Smooth muscle cell (in vitro differentiated cells): ENCODE measurements around the gene POLR2J. TPM values are rescaled to one million over a fixed set of nuclear protein-coding genes. Genes with fewer than 3 reads are reported as not detected.

Experiments
- DNase-seq: peaks from one replicate; lab custom pipeline; 2025; ENCODE audit not compliant: unreplicated experiment; lab: John Stamatoyannopoulos, UW
- H2AFZ ChIP-seq: fragments of 200-600 bp; sonication (generic); 2 replicates; pipeline ENCODE4 v1.6.0; 2016; ENCODE audit warnings: antibody characterized with exemption, low read depth, mild to moderate bottlenecking
- H3F3A ChIP-seq: fragments of 200-600 bp; sonication (generic); 2 replicates; pipeline ENCODE4 v1.6.0; 2017; ENCODE audit warnings: antibody characterized with exemption, low read depth
- H3K27ac ChIP-seq: fragments of 200-600 bp; sonication (generic); 2 replicates; pipeline ENCODE4 v1.5.1; 2016; ENCODE audit warnings: low read depth, mild to moderate bottlenecking
- H3K27me3 ChIP-seq: fragments of 200-600 bp; sonication (generic); 2 replicates; pipeline ENCODE4 v1.6.1; 2016; ENCODE audit warnings: low read depth, mild to moderate bottlenecking
- H3K36me3 ChIP-seq: fragments of 200-600 bp; sonication (generic); 2 replicates; pipeline ENCODE4 v1.5.1; 2016; ENCODE audit warnings: low read depth
- H3K4me1 ChIP-seq: fragments of 200-600 bp; sonication (generic); 2 replicates; pipeline ENCODE4 v1.5.1; 2016; ENCODE audit warnings: low read depth
- H3K4me2 ChIP-seq: fragments of 200-600 bp; sonication (generic); 2 replicates; pipeline ENCODE4 v1.6.0; 2016; ENCODE audit warnings: mild to moderate bottlenecking
- H3K4me3 ChIP-seq: fragments of 200-600 bp; sonication (generic); 2 replicates; pipeline ENCODE4 v1.5.1; 2016; ENCODE audit warnings: mild to moderate bottlenecking
- H3K79me2 ChIP-seq: fragments of 200-600 bp; sonication (generic); 2 replicates; pipeline ENCODE4 v1.6.0; 2016; ENCODE audit warnings: low read depth, mild to moderate bottlenecking
- H3K9ac ChIP-seq: fragments of 200-600 bp; sonication (generic); 2 replicates; pipeline ENCODE4 v1.6.0; 2016; ENCODE audit warnings: low read depth
- H3K9me3 ChIP-seq: fragments of 200-600 bp; sonication (generic); replicated peaks from 2 replicates; pipeline ENCODE4 v1.5.1; 2016; ENCODE audit warnings: low read depth
- H4K20me1 ChIP-seq: fragments of 200-600 bp; sonication (generic); 2 replicates; pipeline ENCODE4 v1.6.0; 2016; ENCODE audit warnings: low read depth
- WGBS: methylation state at CpG from one replicate; pipeline ENCODE4 v1.1.7; 2016; ENCODE audit warnings: low lambda C conversion rate; 5-methylcytosine and 5-hydroxymethylcytosine counted together
- polyA plus RNA-seq: library from polyadenylated mRNA; unstranded; fragments of >200 nt; fragmentation: Nextera tagmentation; extraction: Ambion mirVana; gene quantifications from 2 replicates; pipeline ENCODE4 v1.2.1, GENCODE V29; 2016
- total RNA-seq: library from RNA; depleted of rRNA; stranded (reverse); fragments of >200 nt; gene quantifications from 2 replicates; pipeline ENCODE4 v1.2.3, GENCODE V29; 2014
- TF ChIP-seq, protein P1 (sequence below): fragments of 200-600 bp; sonication (generic); IDR thresholded peaks from 2 replicates; pipeline ENCODE4 v1.5.1; 2017; ENCODE audit warnings: borderline replicate concordance, mild to moderate bottlenecking, antibody characterized with exemption; ENCODE audit not compliant: insufficient read depth, poor library complexity, severe bottlenecking

POLR2J gene
- total and polyA plus RNA-seq, 2 experiments from 2014 or later, result 13.1 to 92.2 TPM

DNA sequence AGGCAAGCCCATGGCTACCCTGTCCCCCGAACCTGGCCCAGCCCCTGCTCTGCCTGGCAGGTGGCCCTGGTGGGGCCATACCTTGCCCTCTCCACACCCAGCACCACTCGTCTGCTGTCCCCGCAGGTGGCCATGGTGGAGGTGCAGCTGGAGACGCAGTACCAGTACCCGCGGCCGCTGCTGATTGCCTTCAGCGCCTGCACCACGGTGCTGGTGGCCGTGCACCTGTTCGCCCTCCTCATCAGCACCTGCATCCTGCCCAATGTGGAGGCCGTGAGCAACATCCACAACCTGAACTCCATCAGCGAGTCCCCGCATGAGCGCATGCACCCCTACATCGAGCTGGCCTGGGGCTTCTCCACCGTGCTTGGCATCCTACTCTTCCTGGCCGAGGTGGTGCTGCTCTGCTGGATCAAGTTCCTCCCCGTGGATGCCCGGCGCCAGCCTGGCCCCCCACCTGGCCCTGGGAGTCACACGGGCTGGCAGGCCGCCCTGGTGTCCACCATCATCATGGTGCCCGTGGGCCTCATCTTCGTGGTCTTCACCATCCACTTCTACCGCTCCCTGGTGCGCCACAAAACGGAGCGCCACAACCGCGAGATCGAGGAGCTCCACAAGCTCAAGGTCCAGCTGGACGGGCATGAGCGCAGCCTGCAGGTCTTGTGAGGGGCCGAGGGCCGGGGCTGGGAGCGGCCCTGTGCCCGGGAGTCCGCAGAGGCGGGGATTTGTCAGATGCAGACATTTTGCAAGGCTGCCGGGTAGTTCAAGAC lies 32.1 kb downstream of the POLR2J start:
- H4K20me1 ChIP-seq, result peaks cover 11% of the 10 kb centered on the region
- no peak overlapping the region for H3K27ac ChIP-seq
- H2AFZ ChIP-seq, result no peak overlapping the region
- H3K9me3 ChIP-seq, result no peaks in the 10 kb centered on the region
- no peak overlapping the region for H3K9ac ChIP-seq
- H3K79me2 ChIP-seq, result no peaks in the 10 kb centered on the region
- H3K27me3 ChIP-seq, result no peaks in the 10 kb centered on the region
- WGBS, result 98% methylated on average over 41 of the region's 41 CpGs
- TF ChIP-seq, protein P1, sequence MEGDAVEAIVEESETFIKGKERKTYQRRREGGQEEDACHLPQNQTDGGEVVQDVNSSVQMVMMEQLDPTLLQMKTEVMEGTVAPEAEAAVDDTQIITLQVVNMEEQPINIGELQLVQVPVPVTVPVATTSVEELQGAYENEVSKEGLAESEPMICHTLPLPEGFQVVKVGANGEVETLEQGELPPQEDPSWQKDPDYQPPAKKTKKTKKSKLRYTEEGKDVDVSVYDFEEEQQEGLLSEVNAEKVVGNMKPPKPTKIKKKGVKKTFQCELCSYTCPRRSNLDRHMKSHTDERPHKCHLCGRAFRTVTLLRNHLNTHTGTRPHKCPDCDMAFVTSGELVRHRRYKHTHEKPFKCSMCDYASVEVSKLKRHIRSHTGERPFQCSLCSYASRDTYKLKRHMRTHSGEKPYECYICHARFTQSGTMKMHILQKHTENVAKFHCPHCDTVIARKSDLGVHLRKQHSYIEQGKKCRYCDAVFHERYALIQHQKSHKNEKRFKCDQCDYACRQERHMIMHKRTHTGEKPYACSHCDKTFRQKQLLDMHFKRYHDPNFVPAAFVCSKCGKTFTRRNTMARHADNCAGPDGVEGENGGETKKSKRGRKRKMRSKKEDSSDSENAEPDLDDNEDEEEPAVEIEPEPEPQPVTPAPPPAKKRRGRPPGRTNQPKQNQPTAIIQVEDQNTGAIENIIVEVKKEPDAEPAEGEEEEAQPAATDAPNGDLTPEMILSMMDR, result no peak
- no peak for DNase-seq
- no peaks in the 10 kb centered on the region for H3K4me1 ChIP-seq
- no peaks in the 10 kb centered on the region for H3F3A ChIP-seq
- H3K36me3 ChIP-seq, result no peaks in the 10 kb centered on the region
- no peak overlapping the region for H3K4me2 ChIP-seq
- H3K4me3 ChIP-seq, result no peak overlapping the region

DNA sequence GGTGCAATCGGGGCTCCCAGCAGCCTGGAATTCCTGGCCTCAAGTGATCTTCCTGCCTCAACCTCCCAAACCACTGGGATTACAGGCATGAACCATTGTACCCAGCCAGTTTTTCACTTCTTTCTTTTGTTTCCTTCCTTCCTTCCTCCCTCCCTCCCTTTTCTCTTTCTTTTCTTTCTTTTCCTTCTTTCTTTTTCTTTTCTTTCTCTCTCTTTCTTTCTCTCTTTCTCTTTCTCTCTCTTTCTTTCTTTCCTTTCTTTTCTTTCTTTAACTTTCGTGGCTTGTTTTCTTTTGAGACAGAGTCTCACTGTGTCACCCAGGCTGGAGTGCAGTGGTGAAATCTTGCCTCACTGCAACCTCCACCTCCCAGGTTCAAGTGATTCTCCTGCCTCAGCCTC lies 33.0 kb downstream of the POLR2J start:
- H3K4me3 ChIP-seq, result no peak overlapping the region
- H4K20me1 ChIP-seq, result peaks cover 11% of the 10 kb centered on the region
- H3K9me3 ChIP-seq, result no peaks in the 10 kb centered on the region
- no peak overlapping the region for H2AFZ ChIP-seq
- H3K27ac ChIP-seq, result no peak overlapping the region
- no peak for DNase-seq
- H3K79me2 ChIP-seq, result no peaks in the 10 kb centered on the region
- no peak overlapping the region for H3K9ac ChIP-seq
- TF ChIP-seq, protein P1, result no peak
- H3F3A ChIP-seq, result no peaks in the 10 kb centered on the region
- no peaks in the 10 kb centered on the region for H3K4me1 ChIP-seq
- H3K36me3 ChIP-seq, result no peaks in the 10 kb centered on the region
- WGBS, result 98% methylated on average over 2 of the region's 2 CpGs
- H3K4me2 ChIP-seq, result no peak overlapping the region
- no peaks in the 10 kb centered on the region for H3K27me3 ChIP-seq

DNA sequence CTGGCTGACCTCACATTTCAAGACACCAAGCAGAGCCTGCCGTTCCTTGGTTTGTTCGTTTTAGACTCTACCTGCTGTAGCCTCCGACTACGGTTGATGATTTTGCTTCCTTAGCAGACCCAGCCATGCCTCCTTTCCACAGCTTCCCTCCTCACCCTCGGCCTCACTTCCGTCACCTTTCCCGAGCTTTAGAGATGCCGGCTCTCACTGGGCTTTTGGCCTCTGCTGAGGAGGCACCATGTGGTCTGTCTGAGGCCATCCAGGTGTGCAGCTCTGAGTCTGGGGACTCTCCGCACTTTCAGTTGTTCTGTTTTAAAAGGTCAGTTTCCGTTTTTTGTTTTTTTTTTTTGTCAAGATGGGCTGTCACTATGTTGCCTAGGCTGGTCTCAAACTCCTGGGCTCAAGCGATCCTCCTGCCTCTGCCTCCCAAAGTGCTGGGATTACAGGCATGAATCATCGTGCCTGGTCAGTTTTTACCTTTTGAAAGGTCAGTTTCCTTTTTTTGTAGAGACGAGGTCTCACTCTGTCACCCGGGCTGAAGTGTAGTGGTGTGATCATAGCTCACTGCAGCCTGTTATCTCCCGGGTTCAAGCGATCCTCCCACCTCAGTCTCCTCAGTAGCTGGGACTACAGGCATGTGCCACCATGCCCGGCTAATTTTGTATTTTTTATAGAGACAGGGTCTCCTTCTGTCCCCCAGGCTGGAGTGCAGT lies 33.6 kb downstream of the POLR2J start:
- H3K36me3 ChIP-seq, result no peaks in the 10 kb centered on the region
- H3K27me3 ChIP-seq, result no peaks in the 10 kb centered on the region
- H3K79me2 ChIP-seq, result no peaks in the 10 kb centered on the region
- DNase-seq, result no peak
- H3K9ac ChIP-seq, result no peak overlapping the region
- no peaks in the 10 kb centered on the region for H3K9me3 ChIP-seq
- H2AFZ ChIP-seq, result no peak overlapping the region
- peaks cover 11% of the 10 kb centered on the region for H4K20me1 ChIP-seq
- H3K4me2 ChIP-seq, result no peak overlapping the region
- no peak overlapping the region for H3K4me3 ChIP-seq
- no peaks in the 10 kb centered on the region for H3F3A ChIP-seq
- WGBS, result 97% methylated on average over 17 of the region's 17 CpGs
- H3K27ac ChIP-seq, result no peak overlapping the region
- TF ChIP-seq, protein P1, result no peak
- H3K4me1 ChIP-seq, result peaks cover 3% of the 10 kb centered on the region
